Measurements from ENCODE around the gene PDZD11.

PDZD11 gene

DNA sequence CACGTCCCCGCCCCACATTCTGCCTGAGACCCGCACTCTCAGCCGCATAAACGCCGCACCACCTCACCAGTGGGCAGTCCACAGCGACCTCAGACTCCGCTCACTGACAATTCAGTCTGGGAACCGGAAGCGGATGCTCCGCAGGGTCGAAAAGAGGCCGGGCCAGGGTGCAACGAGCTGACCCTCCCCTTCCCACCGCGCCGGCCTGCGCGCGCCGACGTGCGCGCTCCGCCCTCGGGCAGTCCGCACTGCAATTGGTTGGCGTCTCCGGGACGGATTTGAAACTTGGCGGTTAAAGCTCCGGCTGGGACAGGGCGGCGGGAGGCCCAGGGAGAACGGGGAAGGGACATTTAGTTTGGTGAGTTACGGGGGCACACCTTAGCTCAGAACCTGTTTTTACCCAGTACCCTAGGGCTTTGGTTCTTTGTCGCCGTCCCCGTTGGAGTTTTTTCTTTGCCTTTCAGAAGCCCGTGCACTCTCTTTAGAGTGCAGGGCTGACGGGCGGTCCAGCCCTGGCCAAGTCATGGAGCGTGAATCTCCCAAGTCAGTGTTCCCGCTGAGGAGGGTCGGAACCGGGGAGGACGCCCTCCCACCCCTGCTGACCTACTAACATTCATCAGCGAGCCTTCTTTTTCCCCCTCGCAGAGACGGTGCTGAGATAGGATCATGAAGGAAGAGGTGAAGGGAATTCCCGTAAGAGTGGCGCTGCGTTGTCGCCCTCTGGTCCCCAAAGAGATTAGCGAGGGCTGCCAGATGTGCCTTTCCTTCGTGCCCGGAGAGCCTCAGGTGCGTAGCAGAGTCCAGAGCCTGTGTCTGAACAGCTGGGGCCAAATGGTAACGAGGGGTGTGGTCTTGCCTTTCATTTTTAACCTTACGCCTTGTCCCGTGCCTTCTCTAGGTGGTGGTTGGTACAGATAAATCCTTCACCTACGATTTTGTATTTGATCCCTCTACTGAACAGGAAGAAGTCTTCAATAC lies at the start of gene PDZD11, which contains the start of gene KIF4A:
PDZD11 (minus strand) TSS at position 135 of the 978 bp plus-strand sequence. CDS start 586 bp downstream, outside the sequence.
KIF4A (plus strand) TSS at position 312 of the 978 bp plus-strand sequence; CDS start at position 667, 355 bp downstream.
- H3K4me2 ChIP-seq (ENCODE audit: low read length) = peak within 1 kb of the TSS; percentile 81
- no peaks in the 10 kb centered on the region for H4K20me1 ChIP-seq (ENCODE audit: control insufficient read depth, insufficient read depth, low read depth, low read length)
- no peaks in the 10 kb centered on the region for H3K27me3 ChIP-seq (ENCODE audit: control insufficient read depth, low read length)
- no peaks in the 10 kb centered on the region for H3K9me2 ChIP-seq (replicated peaks; ENCODE audit: control insufficient read depth, low read length)
- peaks cover 26% of the 10 kb centered on the region for H3K4me1 ChIP-seq (ENCODE audit: control insufficient read depth, low read length)
- H3F3A ChIP-seq (ENCODE audit: control insufficient read depth, insufficient read depth) = no peaks in the 10 kb centered on the region
- no peaks in the 10 kb centered on the region for H3K9me3 ChIP-seq (ENCODE audit: control insufficient read depth, insufficient read depth, low read length)
- H3K4me3 ChIP-seq (ENCODE audit: low read length) = peak within 1 kb of the TSS; percentile 93
- no peak for TF ChIP-seq CTCF (IDR thresholded peaks at IDR 0.05; ENCODE audit: low read depth, low read length, poor library complexity, severe bottlenecking)
- TF ChIP-seq EZH2phosphoT487 (IDR thresholded peaks at IDR 0.05; ENCODE audit: borderline replicate concordance, low read length) = no peak
- H3K27ac ChIP-seq (ENCODE audit: low read depth, low read length) = peak within 1 kb of the TSS; percentile 49
- peaks cover 33% of the 10 kb centered on the region for H3K36me3 ChIP-seq (ENCODE audit: control insufficient read depth, low read length)
- peaks cover 53% of the 10 kb centered on the region for H3K79me2 ChIP-seq (ENCODE audit: control insufficient read depth, low read length)

- Histone ChIP-seq H3K36me3 (ENCODE audit: control insufficient read depth, low read length) (peaks cover 41% of the 10 kb centered on the region), H3K9me3 (ENCODE audit: control insufficient read depth, insufficient read depth, low read length) (no peaks in the 10 kb centered on the region), H3K27me3 (ENCODE audit: control insufficient read depth, low read length) (no peaks in the 10 kb centered on the region), H3F3A (ENCODE audit: control insufficient read depth, insufficient read depth) (no peaks in the 10 kb centered on the region), H3K4me2 (ENCODE audit: low read length) (no peak overlapping the region), H3K4me1 (ENCODE audit: control insufficient read depth, low read length) (no peaks in the 10 kb centered on the region), H4K20me1 (ENCODE audit: control insufficient read depth, insufficient read depth, low read depth, low read length) (no peaks in the 10 kb centered on the region), H3K9me2 (replicated peaks; ENCODE audit: control insufficient read depth, low read length) (no peaks in the 10 kb centered on the region), H3K79me2 (ENCODE audit: control insufficient read depth, low read length) (no peaks in the 10 kb centered on the region), H3K4me3 (ENCODE audit: low read length) (no peak overlapping the region), H3K27ac (ENCODE audit: low read depth, low read length) (no peak overlapping the region)
- TF ChIP-seq EZH2phosphoT487 (IDR thresholded peaks at IDR 0.05; ENCODE audit: borderline replicate concordance, low read length) (no peak), CTCF (IDR thresholded peaks at IDR 0.05; ENCODE audit: low read depth, low read length, poor library complexity, severe bottlenecking) (no peak)
Observed at GRCh38 chrX:70338290-70338689, 48.6 kb upstream of the PDZD11 start.

GRCh38 chrX:70336767-70337166 lies 47.0 kb upstream of the PDZD11 start:
- no peak overlapping the region for H3K4me2 ChIP-seq (ENCODE audit: low read length)
- no peak for TF ChIP-seq CTCF (IDR thresholded peaks at IDR 0.05; ENCODE audit: low read depth, low read length, poor library complexity, severe bottlenecking)
- TF ChIP-seq EZH2phosphoT487 (IDR thresholded peaks at IDR 0.05; ENCODE audit: borderline replicate concordance, low read length) = no peak

More at GRCh38 chrX:70336767-70337166, 47.0 kb upstream of the PDZD11 start:
- no peaks in the 10 kb centered on the region for H3K79me2 ChIP-seq (ENCODE audit: control insufficient read depth, low read length)
- H3K9me2 ChIP-seq (replicated peaks; ENCODE audit: control insufficient read depth, low read length) = no peaks in the 10 kb centered on the region
- no peaks in the 10 kb centered on the region for H3K4me1 ChIP-seq (ENCODE audit: control insufficient read depth, low read length)
- H3F3A ChIP-seq (ENCODE audit: control insufficient read depth, insufficient read depth) = no peaks in the 10 kb centered on the region
- no peak overlapping the region for H3K27ac ChIP-seq (ENCODE audit: low read depth, low read length)
- peaks cover 32% of the 10 kb centered on the region for H3K36me3 ChIP-seq (ENCODE audit: control insufficient read depth, low read length)
- H3K9me3 ChIP-seq (ENCODE audit: control insufficient read depth, insufficient read depth, low read length) = no peaks in the 10 kb centered on the region
- no peaks in the 10 kb centered on the region for H3K27me3 ChIP-seq (ENCODE audit: control insufficient read depth, low read length)
- H3K4me3 ChIP-seq (ENCODE audit: low read length) = no peak overlapping the region
- H4K20me1 ChIP-seq (ENCODE audit: control insufficient read depth, insufficient read depth, low read depth, low read length) = no peaks in the 10 kb centered on the region

Measured in DOHH2 (cell line).